ENCODE results near the gene TUBA1C. TPM values are rescaled to one million over a fixed set of nuclear protein-coding genes. Genes with fewer than 3 reads are reported as not detected.
A peak's percentile ranks its signal among the peaks of the same experiment; 100 is the strongest.

The TUBA1C gene
- polyA plus RNA-seq, 1 of the 3 experiments (the other 2 are of a cell fraction) = 3.3 TPM

DNA sequence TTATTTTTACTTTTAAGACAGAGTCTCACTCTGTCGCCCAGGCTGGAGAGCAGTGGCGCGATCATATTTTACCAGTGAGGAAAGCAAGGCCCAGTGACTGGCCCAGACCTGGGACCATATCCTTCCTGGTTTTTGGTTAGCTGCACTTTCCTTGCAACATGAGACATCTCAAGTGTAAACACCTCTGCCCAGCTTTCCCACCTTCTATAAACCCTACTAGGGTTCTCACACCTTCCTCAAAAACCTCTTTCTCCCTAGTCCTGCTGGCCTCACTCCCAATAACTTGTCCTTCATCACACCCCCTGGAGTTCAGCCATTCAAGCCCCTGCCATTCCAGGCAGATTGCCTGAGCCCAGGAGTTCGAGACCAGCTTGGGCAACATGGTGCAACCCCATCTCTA lies 19.8 kb downstream of the TUBA1C start:
- no peaks in the 10 kb centered on the region for H3K9me3 ChIP-seq
- no peak overlapping the region for H3K9ac ChIP-seq
- TF ChIP-seq GABPA (IDR thresholded peaks at IDR 0.05; ENCODE audit: low read depth) = no peak
- no peak for TF ChIP-seq GATA2 (CRISPR knock-in tag; IDR thresholded peaks at IDR 0.05)
- TF ChIP-seq POLR2AphosphoS5 (IDR thresholded peaks at IDR 0.05; ENCODE audit: low read depth, low read length) = no peak
- TF ChIP-seq FOXJ3 (CRISPR knock-in tag; IDR thresholded peaks at IDR 0.05) = no peak
- TF ChIP-seq ELF1 (IDR thresholded peaks at IDR 0.05) = no peak
- TF ChIP-seq MXI1 (IDR thresholded peaks at IDR 0.05; ENCODE audit: low read depth, low read length) = no peak
- TF ChIP-seq TAF1 (IDR thresholded peaks at IDR 0.05; ENCODE audit: borderline replicate concordance, low read depth, low read length) = no peak
- TF ChIP-seq YY1 (IDR thresholded peaks at IDR 0.05; ENCODE audit: low read depth) = no peak
- H3K27ac ChIP-seq (ENCODE audit: low read depth in 2 of 2, low read length in 1 of 2) = no peak overlapping the region
- 82% methylated on average over 4 of the region's 4 CpGs for WGBS (ENCODE audit: low lambda C conversion rate)
- peaks cover 0 to 8% of the 10 kb centered on the region in 2 experiments; a peak in 1 of 4 replicates for H3K4me1 ChIP-seq (ENCODE audit: control insufficient read depth in 1 of 2, insufficient read depth in 2 of 2, low read depth in 1 of 2, low read length in 1 of 2)
- no peak overlapping the region for H3K4me3 ChIP-seq (ENCODE audit: low read depth in 2 of 2, low read length in 1 of 2)
- no peak for DNase-seq
- CTCF ChIA-PET = interaction anchor here (0.6 to 29.6 kb wide), 6 partner anchors 22 to 230 kb away, joined by 3 to 658 read pairs (median 4); partner anchors contain the start of genes C1QL4 and DNAJC22
- H3K4me2 ChIP-seq = no peak overlapping the region
- no peaks in the 10 kb centered on the region for H3K9me2 ChIP-seq
- H3K27me3 ChIP-seq (ENCODE audit: insufficient read depth) = no peaks in the 10 kb centered on the region
- POLR2A ChIA-PET = no interaction called here
- H3K36me3 ChIP-seq (replicated peaks in 1 of 2; ENCODE audit: control insufficient read depth in 1 of 2, insufficient read depth in 2 of 2, low read length in 1 of 2) = no peaks in the 10 kb centered on the region
- no peaks in the 10 kb centered on the region for H3K79me2 ChIP-seq (ENCODE audit: insufficient read depth)
- no peaks in the 10 kb centered on the region for H3F3A ChIP-seq (replicated peaks; ENCODE audit: insufficient read depth)
- H4K20me1 ChIP-seq (ENCODE audit: insufficient read depth) = no peaks in the 10 kb centered on the region
- no peak overlapping the region for H2AFZ ChIP-seq (ENCODE audit: low read depth)

DNA sequence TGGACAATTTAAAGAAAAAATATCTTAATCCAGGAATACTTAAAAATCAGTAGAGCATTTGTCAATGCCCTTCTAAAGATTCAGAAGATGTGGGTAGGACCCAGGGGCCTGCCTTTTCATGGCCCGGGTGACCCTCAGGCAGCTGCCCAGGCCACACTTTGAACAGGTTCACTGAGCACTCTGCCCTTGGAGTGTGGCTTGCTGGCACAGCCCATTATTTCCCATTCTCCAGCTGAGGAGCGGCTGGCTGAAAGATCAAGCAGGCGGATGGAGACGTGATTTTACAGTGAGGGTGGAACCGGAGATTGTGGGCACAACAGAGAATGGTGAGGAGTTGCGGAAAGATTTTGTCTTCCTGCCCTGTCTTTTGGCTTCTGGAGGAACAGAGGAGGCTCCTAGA lies 23.0 kb downstream of the TUBA1C start:
- CTCF ChIA-PET = interaction anchor here (0.7 to 29.6 kb wide), 18 partner anchors 11 to 276 kb away, joined by 3 to 658 read pairs (median 4); partner anchors contain the start of genes C1QL4, DNAJC22 and TROAP
- no peak overlapping the region for H3K27ac ChIP-seq (ENCODE audit: low read depth in 2 of 2, low read length in 1 of 2)
- H3K79me2 ChIP-seq (ENCODE audit: insufficient read depth) = no peaks in the 10 kb centered on the region
- no peaks in the 10 kb centered on the region for H3K27me3 ChIP-seq (ENCODE audit: insufficient read depth)
- TF ChIP-seq EZH2phosphoT487 (IDR thresholded peaks at IDR 0.05; ENCODE audit: borderline replicate concordance, low read depth) (no peak), GABPA (IDR thresholded peaks at IDR 0.05; ENCODE audit: low read depth) (no peak), FOXJ3 (CRISPR knock-in tag; IDR thresholded peaks at IDR 0.05) (no peak)
- TF ChIP-seq, protein P1, sequence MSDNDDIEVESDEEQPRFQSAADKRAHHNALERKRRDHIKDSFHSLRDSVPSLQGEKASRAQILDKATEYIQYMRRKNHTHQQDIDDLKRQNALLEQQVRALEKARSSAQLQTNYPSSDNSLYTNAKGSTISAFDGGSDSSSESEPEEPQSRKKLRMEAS (IDR thresholded peaks at IDR 0.05; ENCODE audit: low read depth) = no peak
- H3K36me3 ChIP-seq (replicated peaks in 1 of 2; ENCODE audit: control insufficient read depth in 1 of 2, insufficient read depth in 2 of 2, low read length in 1 of 2) = no peaks in the 10 kb centered on the region
- H3K4me1 ChIP-seq (ENCODE audit: control insufficient read depth in 1 of 2, insufficient read depth in 2 of 2, low read depth in 1 of 2, low read length in 1 of 2) = peaks cover under 1 to 12% of the 10 kb centered on the region in 2 experiments; a peak in 2 of 4 replicates
- no peaks in the 10 kb centered on the region for H3F3A ChIP-seq (replicated peaks; ENCODE audit: insufficient read depth)
- no peaks in the 10 kb centered on the region for H3K9me3 ChIP-seq
- H4K20me1 ChIP-seq (ENCODE audit: insufficient read depth) = no peaks in the 10 kb centered on the region
- no peak overlapping the region for H3K4me3 ChIP-seq (ENCODE audit: low read depth in 2 of 2, low read length in 1 of 2)
- no peak overlapping the region for H3K4me2 ChIP-seq
- POLR2A ChIA-PET = no interaction called here
- H3K9me2 ChIP-seq = no peaks in the 10 kb centered on the region
- DNase-seq = no peak
- whole genome bisulfite sequencing (ENCODE audit: low lambda C conversion rate) = 42% methylated on average over 6 of the region's 6 CpGs
- H2AFZ ChIP-seq (ENCODE audit: low read depth) = no peak overlapping the region
- H3K9ac ChIP-seq = no peak overlapping the region

DNA sequence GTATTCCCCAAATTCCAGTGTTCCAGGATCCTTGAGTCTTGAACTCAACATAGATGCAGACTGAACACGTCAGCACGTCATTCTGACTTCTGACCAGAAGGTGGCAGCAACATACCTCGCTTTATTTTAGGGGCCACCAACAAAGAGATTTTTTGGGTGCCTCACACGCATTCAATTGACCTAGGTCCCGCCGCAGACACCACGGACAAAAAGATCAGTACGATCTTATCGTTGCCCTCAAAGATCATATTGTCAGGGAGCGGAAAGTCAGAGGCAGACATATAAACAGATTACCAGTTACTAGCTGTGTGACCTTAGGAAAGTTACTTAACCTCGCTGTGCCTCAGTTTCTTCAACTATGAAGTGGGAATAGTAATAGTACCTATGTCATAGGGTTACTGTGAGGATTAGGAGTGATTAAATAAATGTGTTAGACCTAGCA lies 23.6 kb downstream of the TUBA1C start:
- Histone ChIP-seq H3K9ac (no peak overlapping the region), H3K4me1 (ENCODE audit: control insufficient read depth in 1 of 2, insufficient read depth in 2 of 2, low read depth in 1 of 2, low read length in 1 of 2) (peaks cover 6 to 18% of the 10 kb centered on the region in 2 experiments; a peak in 3 of 4 replicates), H3K9me2 (no peaks in the 10 kb centered on the region), H3K27ac (ENCODE audit: low read depth in 2 of 2, low read length in 1 of 2) (no peak overlapping the region), H3K4me3 (ENCODE audit: low read depth in 2 of 2, low read length in 1 of 2) (no peak overlapping the region; a peak in 1 of 4 replicates), H3K36me3 (replicated peaks in 1 of 2; ENCODE audit: control insufficient read depth in 1 of 2, insufficient read depth in 2 of 2, low read length in 1 of 2) (no peaks in the 10 kb centered on the region), H3K4me2 (no peak overlapping the region), H3K79me2 (ENCODE audit: insufficient read depth) (no peaks in the 10 kb centered on the region), H4K20me1 (ENCODE audit: insufficient read depth) (no peaks in the 10 kb centered on the region), H3K27me3 (ENCODE audit: insufficient read depth) (no peaks in the 10 kb centered on the region), H3F3A (replicated peaks; ENCODE audit: insufficient read depth) (no peaks in the 10 kb centered on the region), H3K9me3 (no peaks in the 10 kb centered on the region), H2AFZ (ENCODE audit: low read depth) (no peak overlapping the region)
- WGBS (ENCODE audit: low lambda C conversion rate) = 12% methylated on average over 11 of the region's 11 CpGs
- peak; percentile 76 for DNase-seq
- POLR2A ChIA-PET = interaction anchor here (1.3 to 1.5 kb wide), 2 partner anchors 34 to 58 kb away, joined by 3 to 9 read pairs; partner anchors contain the start of genes DNAJC22 and TROAP
- CTCF ChIA-PET = interaction anchor here (0.6 to 29.6 kb wide), 38 partner anchors 9 to 419 kb away, joined by 3 to 658 read pairs (median 4); partner anchors contain the start of genes C1QL4, DNAJC22 and TROAP
- no peak for TF ChIP-seq FOXJ3 (CRISPR knock-in tag; IDR thresholded peaks at IDR 0.05)
- TF ChIP-seq, protein P2, sequence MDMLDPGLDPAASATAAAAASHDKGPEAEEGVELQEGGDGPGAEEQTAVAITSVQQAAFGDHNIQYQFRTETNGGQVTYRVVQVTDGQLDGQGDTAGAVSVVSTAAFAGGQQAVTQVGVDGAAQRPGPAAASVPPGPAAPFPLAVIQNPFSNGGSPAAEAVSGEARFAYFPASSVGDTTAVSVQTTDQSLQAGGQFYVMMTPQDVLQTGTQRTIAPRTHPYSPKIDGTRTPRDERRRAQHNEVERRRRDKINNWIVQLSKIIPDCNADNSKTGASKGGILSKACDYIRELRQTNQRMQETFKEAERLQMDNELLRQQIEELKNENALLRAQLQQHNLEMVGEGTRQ (IDR thresholded peaks at IDR 0.05; ENCODE audit: borderline replicate concordance, low read depth, low read length) = no peak
- TF ChIP-seq MXI1 (IDR thresholded peaks at IDR 0.05; ENCODE audit: low read depth, low read length) = no peak
- no peak for TF ChIP-seq MEF2A (IDR thresholded peaks at IDR 0.05; ENCODE audit: borderline replicate concordance, low read depth)
- no peak for TF ChIP-seq TEAD4 (IDR thresholded peaks at IDR 0.05; ENCODE audit: borderline replicate concordance, insufficient read depth)
- TF ChIP-seq TAF1 (IDR thresholded peaks at IDR 0.05; ENCODE audit: borderline replicate concordance, low read depth, low read length) = no peak
- TF ChIP-seq, protein P3, sequence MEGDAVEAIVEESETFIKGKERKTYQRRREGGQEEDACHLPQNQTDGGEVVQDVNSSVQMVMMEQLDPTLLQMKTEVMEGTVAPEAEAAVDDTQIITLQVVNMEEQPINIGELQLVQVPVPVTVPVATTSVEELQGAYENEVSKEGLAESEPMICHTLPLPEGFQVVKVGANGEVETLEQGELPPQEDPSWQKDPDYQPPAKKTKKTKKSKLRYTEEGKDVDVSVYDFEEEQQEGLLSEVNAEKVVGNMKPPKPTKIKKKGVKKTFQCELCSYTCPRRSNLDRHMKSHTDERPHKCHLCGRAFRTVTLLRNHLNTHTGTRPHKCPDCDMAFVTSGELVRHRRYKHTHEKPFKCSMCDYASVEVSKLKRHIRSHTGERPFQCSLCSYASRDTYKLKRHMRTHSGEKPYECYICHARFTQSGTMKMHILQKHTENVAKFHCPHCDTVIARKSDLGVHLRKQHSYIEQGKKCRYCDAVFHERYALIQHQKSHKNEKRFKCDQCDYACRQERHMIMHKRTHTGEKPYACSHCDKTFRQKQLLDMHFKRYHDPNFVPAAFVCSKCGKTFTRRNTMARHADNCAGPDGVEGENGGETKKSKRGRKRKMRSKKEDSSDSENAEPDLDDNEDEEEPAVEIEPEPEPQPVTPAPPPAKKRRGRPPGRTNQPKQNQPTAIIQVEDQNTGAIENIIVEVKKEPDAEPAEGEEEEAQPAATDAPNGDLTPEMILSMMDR (IDR thresholded peaks at IDR 0.05) = peak; percentile 92
- TF ChIP-seq JUND (IDR thresholded peaks at IDR 0.05) = no peak
- TF ChIP-seq SMC3 (IDR thresholded peaks at IDR 0.05; ENCODE audit: low read depth, low read length) = peak; percentile 59
- TF ChIP-seq TCF12 (IDR thresholded peaks at IDR 0.05) = no peak
- peak; percentile 87 for TF ChIP-seq RAD21 (IDR thresholded peaks at IDR 0.05; ENCODE audit: low read length)
- TF ChIP-seq CHD2 (IDR thresholded peaks at IDR 0.05; ENCODE audit: low read length, partially characterized antibody) = no peak

All from SK-N-SH (cell line).